AG04450 (cell line): Measurements from ENCODE around the gene TAF1B. TPM values are rescaled to one million over a fixed set of nuclear protein-coding genes. Genes with fewer than 3 reads are reported as not detected.

Source experiments
- CTCF ChIA-PET: fragments of 300-600, 350-600 bp; formaldehyde crosslinking; extraction: SDS; loops from one replicate; lab custom pipeline; 2022; ENCODE audit warnings: antibody characterized with exemption, inconsistent platforms; lab: Charles Lee
- POLR2A ChIA-PET: fragments of 350-600 bp; formaldehyde crosslinking; extraction: SDS; loops from one replicate; lab custom pipeline; 2021; ENCODE audit warnings: antibody characterized with exemption, inconsistent platforms; lab: Yijun Ruan, JAX
- DNase-seq: peaks from one replicate; pipeline ENCODE4 v3.0.0-alpha.2; 2011; ENCODE audit warnings: low read depth, low spot score
- H3K27ac ChIP-seq: one replicate; pipeline ENCODE4 v1.5.1; 2012; ENCODE audit warnings: low read depth, low read length, control low read depth
- H3K27me3 ChIP-seq: one replicate; pipeline ENCODE4 v1.6.0; 2012; ENCODE audit warnings: low read length; ENCODE audit not compliant: control insufficient read depth, insufficient read depth
- H3K4me3 ChIP-seq: 2 replicates; pipeline ENCODE4 v1.5.1; 2011; ENCODE audit warnings: mild to moderate bottlenecking, low read depth, low read length, control low read depth
- H3K9me3 ChIP-seq: 2 replicates; pipeline ENCODE4 v1.5.1; 2012; ENCODE audit warnings: low read length; ENCODE audit not compliant: control insufficient read depth, insufficient read depth
- polyA plus RNA-seq: library from polyadenylated mRNA; depleted of rRNA; stranded (reverse); fragments of >200 nt; gene quantifications from 2 replicates; pipeline ENCODE4 v1.2.3, GENCODE V29; 2011
- TF ChIP-seq, protein P1 (sequence below): IDR thresholded peaks from 2 replicates; pipeline ENCODE4 v1.5.1; 2011; ENCODE audit warnings: low read depth, low read length, control low read depth, inconsistent platforms

The TAF1B gene
- polyA plus RNA-seq, 1 experiment = 25.8 TPM

DNA sequence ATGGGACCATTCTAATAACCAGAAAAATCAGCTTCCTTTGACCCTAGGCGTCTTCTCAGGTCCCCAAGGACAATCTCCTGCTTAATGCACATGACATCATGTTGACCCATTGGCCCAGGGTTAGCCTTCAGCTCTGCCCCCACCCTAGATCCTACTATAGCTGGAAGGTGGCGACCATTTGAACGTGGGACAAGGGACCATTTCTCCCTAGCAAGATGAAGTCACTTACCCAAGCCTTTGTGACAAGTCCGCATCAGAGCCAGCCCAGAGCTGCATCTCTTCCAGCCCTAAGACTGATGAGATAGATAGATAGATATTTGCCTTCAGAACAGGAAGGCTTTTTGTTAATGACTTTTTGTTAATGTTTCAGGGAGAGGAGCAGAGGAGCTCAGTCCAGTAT is 28.2 kb upstream of the TAF1B start:
- ChIA-PET POLR2A (interaction anchor here (0.6 to 1.1 kb wide), 2 partner anchors 28 to 170 kb away, joined by 3 to 5 read pairs; partner anchors contain the start of gene TAF1B), CTCF (interaction anchor here (1.1 to 5.9 kb wide), 22 partner anchors 12 to 620 kb away, joined by 3 to 118 read pairs (median 6); partner anchors contain the start of gene TAF1B)
- peaks cover 4% of the 10 kb centered on the region for H3K27me3 ChIP-seq
- H3K27ac ChIP-seq = no peak overlapping the region
- no peak overlapping the region for H3K4me3 ChIP-seq
- peaks cover 3% of the 10 kb centered on the region; the same call in 1 of the 2 replicates for H3K9me3 ChIP-seq
- TF ChIP-seq, protein P1, sequence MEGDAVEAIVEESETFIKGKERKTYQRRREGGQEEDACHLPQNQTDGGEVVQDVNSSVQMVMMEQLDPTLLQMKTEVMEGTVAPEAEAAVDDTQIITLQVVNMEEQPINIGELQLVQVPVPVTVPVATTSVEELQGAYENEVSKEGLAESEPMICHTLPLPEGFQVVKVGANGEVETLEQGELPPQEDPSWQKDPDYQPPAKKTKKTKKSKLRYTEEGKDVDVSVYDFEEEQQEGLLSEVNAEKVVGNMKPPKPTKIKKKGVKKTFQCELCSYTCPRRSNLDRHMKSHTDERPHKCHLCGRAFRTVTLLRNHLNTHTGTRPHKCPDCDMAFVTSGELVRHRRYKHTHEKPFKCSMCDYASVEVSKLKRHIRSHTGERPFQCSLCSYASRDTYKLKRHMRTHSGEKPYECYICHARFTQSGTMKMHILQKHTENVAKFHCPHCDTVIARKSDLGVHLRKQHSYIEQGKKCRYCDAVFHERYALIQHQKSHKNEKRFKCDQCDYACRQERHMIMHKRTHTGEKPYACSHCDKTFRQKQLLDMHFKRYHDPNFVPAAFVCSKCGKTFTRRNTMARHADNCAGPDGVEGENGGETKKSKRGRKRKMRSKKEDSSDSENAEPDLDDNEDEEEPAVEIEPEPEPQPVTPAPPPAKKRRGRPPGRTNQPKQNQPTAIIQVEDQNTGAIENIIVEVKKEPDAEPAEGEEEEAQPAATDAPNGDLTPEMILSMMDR = no peak
- DNase-seq = no peak

DNA sequence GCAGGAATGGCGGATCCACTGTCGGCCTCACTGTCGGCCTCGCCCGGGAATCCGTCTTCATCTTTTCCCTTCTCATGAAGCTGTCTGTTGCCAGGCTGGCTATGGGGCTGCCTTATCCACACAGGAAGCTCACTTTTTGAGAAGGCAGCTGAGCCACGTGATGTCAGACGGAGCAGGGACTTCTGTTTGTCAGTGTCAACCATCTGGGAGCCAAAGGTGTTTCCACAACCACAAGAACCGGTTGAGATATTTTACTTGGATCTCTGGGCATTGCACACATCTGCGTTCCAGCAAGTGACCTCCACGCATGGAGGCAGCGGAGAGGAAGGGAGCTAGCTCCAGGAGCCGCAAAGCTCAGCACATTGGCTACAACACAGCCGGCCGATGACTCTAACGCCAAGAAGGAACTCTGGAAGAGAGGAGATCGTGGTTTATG is 27.4 kb upstream of the TAF1B start:
- Histone ChIP-seq H3K4me3 (no peak overlapping the region), H3K27me3 (peaks cover 4% of the 10 kb centered on the region), H3K27ac (no peak overlapping the region), H3K9me3 (peaks cover 3% of the 10 kb centered on the region; the same call in 1 of the 2 replicates)
- ChIA-PET CTCF (interaction anchor here (1.1 to 5.9 kb wide), 8 partner anchors 11 to 237 kb away, joined by 3 to 118 read pairs (median 6); partner anchors contain the start of gene TAF1B), POLR2A (interaction anchor here (0.6 to 1.1 kb wide), 2 partner anchors 28 to 169 kb away, joined by 3 to 5 read pairs; partner anchors contain the start of gene TAF1B)
- no peak for DNase-seq
- TF ChIP-seq, protein P1 = no peak

GRCh38 chr2:9818097-9818496 is 25.2 kb upstream of the TAF1B start:
- Histone ChIP-seq H3K27ac (no peak overlapping the region), H3K4me3 (no peak overlapping the region), H3K27me3 (peaks cover 8% of the 10 kb centered on the region), H3K9me3 (peaks cover 3% of the 10 kb centered on the region; the same call in 1 of the 2 replicates)
- ChIA-PET POLR2A (interaction anchor here (0.5 kb wide), 1 partner anchor 68 kb away, joined by 4 read pairs; no protein-coding TSS in a partner anchor), CTCF (no interaction called here)
- TF ChIP-seq, protein P1 = no peak
- DNase-seq = no peak

- peak overlapping the region; percentile 11 for H3K27ac ChIP-seq
- CTCF ChIA-PET = interaction anchor here (0.7 to 1.3 kb wide), 2 partner anchors 34 to 230 kb away, joined by 5 read pairs; no protein-coding TSS in a partner anchor
These were observed 23.7 kb upstream of the TAF1B start for GRCh38 chr2:9819551-9819950.

More at GRCh38 chr2:9819551-9819950, 23.7 kb upstream of the TAF1B start:
- TF ChIP-seq, protein P1 = no peak
- Histone ChIP-seq H3K27me3 (peaks cover 8% of the 10 kb centered on the region), H3K4me3 (no peak overlapping the region), H3K9me3 (peaks cover 3% of the 10 kb centered on the region; the same call in 1 of the 2 replicates)
- POLR2A ChIA-PET = no interaction called here
- DNase-seq = no peak
